GM18868 (cell line): ENCODE results near the gene FBXL20.
"Not testable (repeated sequence)": the region's sequence is repeated elsewhere in the genome, so short reads cannot be mapped to it uniquely, and the experiment has no call there.

Experiments
- ATAC-seq: cut with Tn5 transposase; IDR thresholded peaks from one replicate; pipeline ENCODE4 v1.9.1; 2021; ENCODE audit warnings: mild to moderate bottlenecking, moderate library complexity; ENCODE audit not compliant: unreplicated experiment

FBXL20 gene

DNA sequence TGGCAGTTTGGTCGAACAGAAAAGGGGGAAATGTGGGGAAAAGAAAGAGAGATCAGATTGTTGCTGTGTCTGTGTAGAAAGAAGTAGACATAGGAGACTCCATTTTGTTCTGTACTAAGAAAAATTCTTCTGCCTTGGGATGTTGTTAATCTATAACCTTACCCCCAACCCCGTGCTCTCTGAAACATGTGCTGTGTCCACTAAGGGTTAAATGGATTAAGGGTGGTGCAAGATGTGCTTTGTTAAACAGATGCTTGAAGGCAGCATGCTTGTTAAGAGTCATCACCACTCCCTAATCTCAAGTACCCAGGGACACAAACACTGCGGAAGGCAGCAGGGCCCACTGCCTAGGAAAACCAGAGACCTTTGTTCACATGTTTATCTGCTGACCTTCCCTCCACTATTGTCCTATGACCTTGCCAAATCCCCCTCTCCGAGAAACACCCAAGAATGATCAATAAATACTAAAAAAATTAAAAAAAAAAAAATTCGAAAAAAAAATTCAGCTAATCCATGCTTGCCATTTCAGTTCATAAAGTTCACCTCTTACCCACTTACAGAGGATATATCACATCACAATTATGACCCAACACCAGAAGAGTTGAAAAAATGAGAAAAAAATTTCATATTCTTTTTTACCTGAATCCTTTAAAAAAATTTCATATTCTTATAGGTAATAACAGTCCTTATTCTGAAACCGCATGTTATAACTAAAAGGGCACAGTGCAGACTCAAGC lies 67.2 kb downstream of the FBXL20 start:
- not testable (repeated sequence) for ATAC-seq

DNA sequence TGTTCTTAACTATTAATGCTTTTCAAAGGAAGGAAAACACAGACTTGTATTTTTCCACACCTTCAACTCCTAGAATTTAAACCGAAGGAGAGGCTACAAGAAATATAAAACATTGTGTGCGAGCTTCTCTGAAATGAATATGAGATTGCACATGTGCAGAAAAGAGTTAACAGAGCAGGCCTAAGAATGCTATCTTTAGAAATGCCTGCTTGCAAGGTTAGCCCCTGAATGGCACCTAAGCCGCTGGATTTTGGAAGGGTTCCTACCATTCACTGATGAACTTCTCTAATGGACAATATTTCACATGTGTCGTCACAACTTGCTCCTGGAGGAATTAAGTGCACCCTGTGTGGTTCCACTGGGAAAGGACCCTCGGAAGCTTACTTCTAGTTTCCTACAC lies 69.3 kb downstream of the FBXL20 start:
- no peak for ATAC-seq

DNA sequence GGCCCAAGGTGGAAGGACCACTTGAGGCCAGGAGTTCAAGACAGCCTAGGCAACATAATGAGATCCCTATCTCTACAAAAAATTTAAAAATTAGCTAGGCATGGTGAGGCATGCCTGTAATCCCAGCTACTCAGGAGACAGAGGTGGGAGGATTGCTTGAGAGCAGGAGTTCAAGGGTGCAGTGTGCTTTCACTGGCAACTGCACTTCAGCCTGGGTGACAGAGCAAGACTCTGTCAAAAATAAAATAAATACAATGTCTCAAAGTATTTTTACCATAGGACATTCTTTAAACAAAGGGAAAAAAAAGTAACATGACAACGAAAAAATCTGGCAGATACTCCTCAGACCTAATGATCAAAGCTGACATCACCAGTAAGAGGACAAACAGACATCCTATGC lies 72.6 kb downstream of the FBXL20 start:
- no peak for ATAC-seq

DNA sequence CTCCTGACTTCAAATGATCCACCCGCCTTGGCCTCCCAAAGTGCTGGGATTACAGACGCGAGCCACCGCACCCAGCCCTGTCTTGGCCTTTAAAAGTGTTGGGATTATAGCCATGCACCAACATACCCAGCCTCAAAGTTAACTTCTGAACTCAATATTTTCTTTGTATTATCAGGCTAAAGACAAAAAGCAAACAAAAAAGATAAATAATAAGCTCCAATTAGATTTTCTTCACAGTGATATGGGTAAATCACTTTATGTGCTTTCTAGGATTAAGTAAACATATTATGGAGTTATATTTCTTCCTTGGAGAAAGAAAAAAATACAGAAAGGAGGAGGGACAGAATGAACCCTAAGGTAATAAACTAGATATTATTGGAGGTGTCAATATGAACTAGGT lies 74.3 kb downstream of the FBXL20 start:
- no peak for ATAC-seq

DNA sequence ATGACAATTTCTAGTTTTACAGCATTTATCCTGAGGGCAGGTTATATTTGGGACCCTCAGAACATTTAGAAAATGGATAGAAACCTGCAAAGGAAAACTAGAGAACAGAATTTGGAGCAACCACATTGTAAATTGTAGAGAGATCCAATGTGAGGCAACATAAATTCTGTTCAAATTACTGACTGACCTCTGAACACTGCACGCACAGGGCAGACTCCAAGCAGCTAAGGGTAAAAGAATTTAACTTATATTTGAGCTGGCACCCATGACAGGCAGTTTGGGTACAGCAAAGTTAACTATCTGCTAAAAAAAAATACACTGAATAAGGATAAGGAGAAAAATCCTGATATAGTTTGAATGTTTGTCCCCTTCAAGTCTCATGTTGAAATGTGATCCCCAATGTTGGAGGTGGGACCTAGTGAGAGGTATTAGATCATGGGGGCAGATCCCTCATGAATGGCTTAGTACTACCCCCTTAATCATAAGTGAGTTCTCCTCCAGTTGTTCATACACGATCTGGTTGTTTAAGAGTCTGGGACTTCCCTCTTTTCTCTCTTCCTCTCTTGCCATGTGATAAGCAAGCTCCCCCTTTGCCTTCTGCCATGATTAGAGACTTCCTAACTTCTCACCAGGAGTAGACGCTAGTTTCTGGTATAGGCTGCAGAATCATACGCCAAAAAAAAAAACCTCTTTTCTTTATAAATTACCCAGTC lies 75.7 kb downstream of the FBXL20 start:
- ATAC-seq, result no peak

DNA sequence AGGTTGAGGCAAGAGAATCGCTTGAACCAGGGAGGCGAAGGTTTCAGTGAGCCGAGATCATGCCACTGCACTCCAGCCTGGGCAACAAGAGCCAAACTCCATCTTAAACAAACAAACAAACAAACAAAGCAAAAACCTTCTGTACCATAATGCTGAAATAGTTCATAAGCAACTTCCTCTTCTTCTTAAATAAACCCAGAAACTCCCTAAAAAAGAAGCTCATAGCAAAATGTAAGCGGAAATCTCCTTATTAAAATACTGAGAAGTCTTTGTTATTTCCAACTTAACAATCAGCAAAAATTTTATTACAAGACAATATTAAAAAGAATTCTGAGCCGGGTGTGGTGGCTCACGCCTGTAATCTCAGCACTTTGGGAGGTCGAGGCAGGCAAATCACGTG lies 82.8 kb downstream of the FBXL20 start:
- ATAC-seq, result no peak

DNA sequence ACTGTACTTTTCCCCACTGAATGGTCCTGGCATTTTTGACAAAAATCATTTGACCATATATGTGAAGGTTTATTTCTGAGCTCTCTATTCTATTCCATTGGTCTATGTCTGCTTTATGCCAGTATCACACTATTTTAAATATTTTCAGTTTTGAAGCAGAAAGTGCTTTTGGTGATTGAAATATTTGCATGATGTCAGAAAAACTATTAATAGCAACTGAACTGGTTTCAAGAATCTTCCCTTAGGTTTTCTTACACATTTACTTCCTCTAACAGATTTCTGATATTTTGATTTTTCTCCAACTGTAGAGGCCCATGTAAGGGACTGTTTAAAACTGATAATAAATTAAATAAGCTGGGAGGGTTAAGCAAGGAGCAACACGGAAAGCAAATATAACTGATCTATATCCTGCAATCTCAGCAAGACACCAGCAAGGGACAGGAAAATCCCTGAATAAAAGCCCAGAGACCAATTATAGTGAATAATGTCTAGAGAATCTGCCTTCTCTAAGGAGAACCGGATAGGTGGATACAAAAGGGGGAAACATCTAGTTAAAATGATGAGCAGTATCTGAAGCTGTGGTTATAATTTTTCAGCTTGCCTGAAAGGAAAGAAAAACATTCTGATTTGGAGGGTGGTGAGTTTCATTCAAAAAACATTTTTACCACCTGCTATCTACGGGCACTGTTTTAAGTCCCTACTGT lies 94.8 kb downstream of the FBXL20 start:
- no peak for ATAC-seq

DNA sequence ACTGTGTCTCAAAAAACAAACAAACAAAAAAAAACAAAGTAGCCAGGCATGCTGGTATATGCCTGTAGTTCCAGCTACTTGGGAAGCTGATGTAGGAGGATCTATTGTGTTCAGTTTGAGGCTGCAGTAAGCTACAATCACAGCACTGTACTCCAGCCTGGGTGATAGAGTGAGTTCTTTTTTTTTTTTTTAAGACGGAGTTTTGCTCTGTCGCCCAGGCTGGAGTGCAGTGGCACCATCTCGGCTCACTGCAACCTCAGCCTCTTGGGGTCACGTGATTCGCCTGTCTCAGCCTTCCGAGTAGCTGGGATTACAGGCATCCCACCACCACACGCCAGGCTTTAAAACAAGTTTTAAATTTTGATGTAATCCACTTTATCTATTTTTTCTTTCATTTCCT lies 95.4 kb downstream of the FBXL20 start:
- no peak for ATAC-seq

DNA sequence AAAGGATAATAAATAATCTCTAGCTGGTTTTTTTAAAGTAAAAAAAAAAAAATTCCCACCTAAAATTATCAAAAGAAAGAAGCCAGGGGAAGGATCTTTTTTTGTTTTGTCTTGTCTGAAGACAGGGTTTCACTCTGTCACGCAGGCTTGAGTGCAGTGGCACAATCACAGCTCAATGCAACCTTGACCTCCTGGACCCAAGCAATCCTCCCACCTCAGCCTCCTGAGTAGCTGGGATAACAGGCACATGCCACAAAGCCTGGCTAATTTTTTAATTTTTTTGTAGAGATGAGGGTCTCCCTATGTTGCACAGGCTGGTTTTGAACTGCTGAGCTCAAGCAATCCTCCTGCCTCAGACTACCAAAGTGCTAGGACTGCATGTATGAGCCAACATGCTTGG lies 97.2 kb downstream of the FBXL20 start:
- ATAC-seq, result no peak

DNA sequence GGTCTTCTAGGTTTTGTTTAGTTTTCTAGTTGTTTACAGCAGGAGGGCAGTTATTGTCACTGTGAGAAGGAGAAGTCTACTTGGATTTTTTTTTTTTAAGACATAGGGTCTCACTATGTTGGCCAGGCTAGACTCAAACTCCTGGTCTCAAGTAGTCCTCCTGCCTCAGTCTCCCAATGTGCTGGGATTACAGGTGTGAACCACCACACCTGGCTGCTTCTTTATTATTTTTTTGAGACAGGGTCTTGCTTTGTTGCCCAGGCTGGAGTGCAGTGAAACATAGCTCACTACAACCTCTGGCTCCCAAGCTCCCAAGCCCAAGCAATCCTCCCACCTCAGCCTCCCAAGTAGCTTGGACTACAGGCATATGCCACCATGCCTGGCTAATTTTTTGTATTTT lies 107.4 kb downstream of the FBXL20 start:
- ATAC-seq, result no peak

DNA sequence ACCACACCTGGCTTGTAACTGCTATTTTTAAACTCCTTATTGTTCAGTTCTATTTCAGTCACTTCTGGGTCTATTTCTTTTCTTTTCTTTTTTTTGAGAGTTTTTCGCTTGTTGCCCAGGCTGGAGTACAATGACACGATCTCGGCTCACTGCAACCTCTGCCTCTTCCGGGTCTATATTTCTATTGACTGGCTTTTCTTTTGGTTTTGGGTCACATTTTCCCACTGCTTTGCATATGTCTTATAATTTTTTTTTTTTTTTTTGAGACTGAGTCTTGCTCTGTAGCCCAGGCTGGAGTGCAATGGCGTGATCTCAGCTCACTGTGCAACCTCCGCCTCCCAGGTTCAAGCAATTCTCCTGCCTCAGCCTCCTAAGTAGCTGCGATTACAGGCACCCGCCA lies 108.9 kb downstream of the FBXL20 start:
- ATAC-seq, result not testable (repeated sequence)

DNA sequence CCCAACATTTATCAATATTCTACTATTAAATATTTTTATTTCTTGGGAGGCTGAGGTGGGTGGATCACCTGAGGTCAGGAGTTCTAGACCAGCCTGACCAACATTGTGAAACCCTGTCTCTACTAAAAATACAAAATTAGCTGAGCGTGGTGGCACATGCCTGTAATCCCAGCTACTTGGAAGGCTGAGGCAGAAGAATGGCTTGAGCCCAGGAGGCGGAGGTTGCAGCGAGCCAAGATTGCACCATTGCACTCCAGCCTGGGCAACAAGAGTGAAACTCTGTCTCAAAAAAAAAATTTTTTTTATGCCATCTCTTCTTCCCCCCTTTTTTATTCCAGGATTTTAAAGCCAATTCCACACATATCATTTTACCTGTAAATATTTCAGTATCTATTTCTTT lies 114.9 kb downstream of the FBXL20 start:
- ATAC-seq, result not testable (repeated sequence)

DNA sequence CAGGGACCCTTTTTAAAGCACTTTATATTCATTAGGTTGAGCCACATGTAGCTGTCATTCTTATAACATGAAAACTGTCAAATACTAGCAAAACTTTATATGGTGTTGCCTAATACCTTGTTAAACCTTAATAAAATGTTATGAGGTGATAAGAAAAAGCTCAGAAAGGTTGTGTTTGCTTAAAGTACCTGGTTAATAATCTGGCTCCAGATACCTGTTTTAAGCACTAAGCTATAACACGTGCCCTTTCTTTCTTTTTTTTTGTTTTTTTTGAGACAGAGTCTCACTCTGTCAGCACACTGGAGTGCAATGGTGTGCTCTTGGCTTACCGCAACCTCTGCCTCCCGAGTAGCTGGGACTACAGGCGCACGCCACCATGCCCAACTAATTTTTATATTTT lies 116.7 kb downstream of the FBXL20 start:
- no peak for ATAC-seq

DNA sequence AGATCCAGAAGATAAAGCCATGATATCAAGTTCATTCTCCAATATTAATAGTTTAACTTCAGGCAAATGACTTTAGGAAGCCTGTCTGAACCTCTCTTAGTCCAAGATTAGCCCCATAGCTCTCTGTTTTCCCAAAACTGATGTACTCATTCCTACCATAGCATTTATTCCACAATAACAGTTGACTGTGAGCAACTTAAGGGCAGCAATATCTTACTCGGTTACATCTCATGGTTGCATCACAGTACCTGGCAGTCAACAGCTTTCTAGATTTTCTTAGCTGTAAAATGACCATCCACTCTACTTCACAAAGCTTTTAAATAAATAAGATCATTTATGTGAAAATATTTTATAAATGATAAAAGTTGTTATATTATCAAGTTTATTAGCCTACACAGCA lies 117.5 kb downstream of the FBXL20 start:
- ATAC-seq, result no peak

DNA sequence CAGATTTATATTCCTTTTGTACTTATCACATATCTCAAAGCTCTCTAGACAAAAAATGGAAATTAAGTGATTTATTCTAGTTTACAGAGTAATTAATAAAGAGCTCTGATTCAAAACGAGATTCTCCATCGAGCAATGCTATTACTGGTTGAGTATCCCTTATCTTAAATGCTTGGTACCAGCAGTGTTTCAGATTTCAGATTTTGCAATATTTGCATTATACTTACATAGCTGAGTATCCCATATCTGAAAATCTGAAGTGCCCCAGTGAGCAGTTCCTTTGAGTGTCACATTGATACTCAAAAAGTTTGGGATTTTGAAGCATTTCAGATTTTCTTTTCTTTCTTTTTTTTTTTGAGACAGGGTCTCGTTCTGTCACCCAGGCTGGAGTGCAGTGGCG lies 118.3 kb downstream of the FBXL20 start:
- ATAC-seq, result no peak

DNA sequence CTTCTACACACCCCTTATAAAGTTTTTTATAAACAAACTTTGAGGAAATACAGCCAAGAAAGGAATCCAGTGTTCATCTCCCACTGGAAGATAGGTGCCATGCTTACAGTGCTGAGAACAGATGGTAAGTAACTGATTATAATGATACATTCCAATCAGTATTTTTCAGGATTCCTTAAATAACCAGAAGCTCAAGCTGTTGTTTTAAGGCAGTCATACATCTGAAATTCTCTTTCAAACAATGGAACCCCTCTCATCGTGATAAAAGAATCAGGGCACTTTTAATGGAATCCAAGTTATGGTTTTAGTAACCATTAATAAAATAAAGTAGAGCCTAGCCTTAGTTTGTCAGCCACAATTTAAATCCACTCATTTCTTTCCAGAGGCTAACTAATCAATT lies 119.6 kb downstream of the FBXL20 start:
- no peak for ATAC-seq

DNA sequence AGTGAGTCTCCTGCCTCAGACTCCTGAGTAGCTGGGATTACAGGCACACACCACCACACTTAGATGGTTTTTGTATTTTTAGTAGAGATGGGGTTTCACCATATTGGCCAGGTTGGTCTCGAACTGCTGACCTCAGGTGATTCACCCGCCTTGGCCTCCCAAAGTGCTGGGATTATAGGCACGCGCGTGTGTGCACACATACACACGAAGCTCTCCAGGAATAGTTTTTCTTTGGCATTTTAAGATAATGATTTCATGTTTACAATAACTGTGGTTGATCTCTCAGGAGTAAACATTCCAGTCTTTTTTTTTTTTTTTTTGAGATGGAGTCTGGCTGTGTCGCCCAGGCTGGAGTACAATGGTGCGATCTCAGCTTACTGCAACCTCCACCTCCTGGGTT lies 123.2 kb downstream of the FBXL20 start:
- not testable (repeated sequence) for ATAC-seq

DNA sequence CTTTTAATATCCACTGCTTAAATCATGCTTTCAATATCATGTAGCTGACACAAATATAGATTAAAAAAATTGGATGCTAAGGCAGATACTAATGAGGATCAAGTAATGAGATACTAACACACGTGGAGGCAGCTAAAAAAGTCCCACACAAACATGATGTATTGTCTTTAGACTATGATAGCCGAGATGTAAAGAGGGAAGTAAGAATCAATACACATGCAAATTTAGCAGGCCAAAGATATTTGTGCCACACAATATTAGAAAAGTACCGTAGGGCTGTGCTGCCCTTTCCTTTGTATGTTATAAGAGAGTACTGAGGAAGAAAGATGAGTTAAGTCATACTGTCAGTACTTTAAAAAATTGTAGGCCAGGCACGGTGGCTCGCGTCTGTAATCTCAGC lies 124.3 kb downstream of the FBXL20 start:
- no peak for ATAC-seq

DNA sequence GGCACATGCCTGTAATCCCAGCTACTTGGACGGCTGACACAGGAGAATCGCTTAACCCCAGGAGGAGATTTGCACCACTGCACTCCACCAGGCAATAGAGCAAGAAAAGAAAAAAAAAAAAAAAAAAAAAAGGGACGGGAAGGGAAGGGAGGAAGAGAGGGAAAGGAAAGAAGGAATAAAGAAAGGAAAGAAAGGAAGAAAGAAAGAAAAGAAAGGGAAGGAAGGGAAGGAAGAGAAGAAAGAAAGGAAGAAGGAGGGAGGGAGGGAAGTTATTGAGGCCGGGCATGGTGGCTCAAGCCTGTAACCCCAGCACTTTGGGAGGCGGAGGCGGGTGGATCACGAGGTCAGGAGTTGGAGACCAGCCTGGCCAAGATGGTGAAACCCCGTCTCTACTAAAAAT lies 125.3 kb downstream of the FBXL20 start:
- no peak for ATAC-seq

DNA sequence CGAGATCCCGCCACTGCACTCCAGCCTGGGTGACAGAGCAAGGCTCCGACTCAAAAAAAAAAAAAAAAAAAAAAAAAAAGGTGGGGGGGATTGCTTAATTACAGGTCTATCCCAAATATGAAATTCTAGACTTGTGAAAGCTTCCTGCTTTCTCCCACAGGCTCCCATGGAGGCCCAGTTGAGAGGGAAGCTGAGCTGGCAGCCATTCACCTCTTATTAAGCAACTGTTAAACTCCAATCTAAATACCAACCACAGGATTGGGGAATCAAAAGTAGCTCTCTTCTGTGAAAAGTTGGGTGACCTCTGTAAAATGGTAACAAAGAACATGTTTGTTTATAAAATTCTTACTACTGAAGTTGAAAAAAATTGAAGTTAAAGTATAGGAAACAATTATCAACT lies 129.9 kb downstream of the FBXL20 start:
- ATAC-seq, result no peak

DNA sequence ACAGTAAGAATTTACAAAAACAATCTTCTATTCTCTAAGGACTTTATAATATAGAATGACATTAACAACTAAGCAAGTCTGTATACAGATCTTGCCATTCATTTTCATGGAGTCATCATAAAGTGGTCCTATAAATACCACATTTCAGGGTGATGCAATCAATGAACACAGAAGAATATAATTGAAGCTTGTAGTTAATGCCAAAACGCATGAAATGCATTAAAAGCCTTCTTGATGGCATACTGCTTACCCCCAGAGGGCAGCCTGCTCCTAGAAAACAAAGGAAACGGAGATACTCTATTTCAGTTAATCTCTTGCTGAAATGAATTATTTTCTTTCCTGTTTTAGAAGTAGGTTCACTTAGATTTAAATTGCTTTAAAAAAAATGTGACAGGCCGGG lies 130.5 kb downstream of the FBXL20 start:
- ATAC-seq, result no peak

DNA sequence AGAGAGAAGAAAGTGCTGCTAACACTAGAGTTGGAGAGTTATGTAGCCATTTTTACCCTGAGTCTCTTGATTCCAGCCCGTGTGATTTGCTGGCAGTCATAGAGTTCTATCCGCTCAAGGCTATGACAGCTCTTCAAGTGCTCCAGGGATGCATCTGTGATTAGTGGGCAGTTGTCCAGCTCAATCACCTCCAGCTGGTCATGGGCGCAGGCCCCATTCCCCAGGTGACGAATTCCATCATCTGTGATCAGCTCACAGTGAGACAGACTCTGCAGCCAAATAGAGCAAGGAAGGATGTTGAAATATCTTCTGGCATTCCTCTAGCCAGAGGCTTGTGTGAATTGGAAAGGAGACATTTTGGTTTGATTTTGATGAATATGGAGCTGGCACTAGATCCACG lies 137.3 kb downstream of the FBXL20 start:
- ATAC-seq, result no peak
